Astrocyte (in vitro differentiated cells and primary cell): ENCODE results near the gene AK5. TPM values are rescaled to one million over a fixed set of nuclear protein-coding genes. Genes with fewer than 3 reads are reported as not detected.

Source experiments
- DNase-seq: peaks from one replicate; pipeline ENCODE4 v3.0.0-alpha.2; 2010; ENCODE audit warnings: low read depth
- FAIRE-seq: peaks from 2 replicates; lab custom pipeline; 2011; peaks lifted over from hg19 to GRCh38; lab: Jason Lieb, UNC
- H2AFZ ChIP-seq: 2 replicates; pipeline ENCODE4 v1.6.0; 2012; ENCODE audit warnings: low read depth, low read length, inconsistent platforms
- H3K27ac ChIP-seq: 2 replicates; pipeline ENCODE4 v1.5.1; 2011; ENCODE audit warnings: low read depth, low read length, inconsistent platforms
- H3K27me3 ChIP-seq: 2 replicates; pipeline ENCODE4 v1.6.0; 2011; ENCODE audit warnings: low read length, inconsistent platforms; ENCODE audit not compliant: insufficient read depth
- H3K36me3 ChIP-seq: 2 replicates; pipeline ENCODE4 v1.5.1; 2011; ENCODE audit warnings: low read length, inconsistent platforms; ENCODE audit not compliant: insufficient read depth
- H3K4me1 ChIP-seq: 2 replicates; pipeline ENCODE4 v1.5.1; 2011; ENCODE audit warnings: low read length, inconsistent platforms; ENCODE audit not compliant: insufficient read depth
- H3K4me2 ChIP-seq: 2 replicates; pipeline ENCODE4 v1.6.0; 2012; ENCODE audit warnings: low read length, inconsistent platforms
- H3K4me3 ChIP-seq: 2 replicates; pipeline ENCODE4 v1.5.1; 2011; ENCODE audit warnings: low read depth, mild to moderate bottlenecking, low read length, inconsistent platforms; ENCODE audit not compliant: insufficient read depth
- H3K79me2 ChIP-seq: 2 replicates; pipeline ENCODE4 v1.6.0; 2012; ENCODE audit warnings: mild to moderate bottlenecking, low read length, inconsistent platforms; ENCODE audit not compliant: insufficient read depth
- H3K9ac ChIP-seq: 2 replicates; pipeline ENCODE4 v1.6.0; 2012; ENCODE audit warnings: mild to moderate bottlenecking, low read length, inconsistent platforms
- H3K9me3 ChIP-seq: 2 replicates; pipeline ENCODE4 v1.5.1; 2012; ENCODE audit warnings: low read depth, mild to moderate bottlenecking, low read length, inconsistent platforms; ENCODE audit not compliant: insufficient read depth
- H4K20me1 ChIP-seq: 2 replicates; pipeline ENCODE4 v1.6.0; 2012; ENCODE audit warnings: low read length, inconsistent platforms; ENCODE audit not compliant: insufficient read depth
- H3K27ac Mint-ChIP-seq: one replicate; pipeline ENCODE4 v1.8.0; 2021; ENCODE audit warnings: mild to moderate bottlenecking, mixed read lengths; ENCODE audit not compliant: unreplicated experiment
- H3K27me3 Mint-ChIP-seq: one replicate; pipeline ENCODE4 v1.8.0; 2021; ENCODE audit warnings: low read depth, mixed read lengths; ENCODE audit not compliant: unreplicated experiment
- H3K36me3 Mint-ChIP-seq: one replicate; pipeline ENCODE4 v1.8.0; 2021; ENCODE audit warnings: low read depth, mixed read lengths; ENCODE audit not compliant: unreplicated experiment
- H3K4me1 Mint-ChIP-seq: one replicate; pipeline ENCODE4 v1.8.0; 2021; ENCODE audit warnings: low read depth, mixed read lengths; ENCODE audit not compliant: unreplicated experiment
- H3K4me3 Mint-ChIP-seq: one replicate; pipeline ENCODE4 v1.8.0; 2021; ENCODE audit warnings: mild to moderate bottlenecking, moderate library complexity, mixed read lengths; ENCODE audit not compliant: unreplicated experiment
- H3K9me3 Mint-ChIP-seq: one replicate; pipeline ENCODE4 v1.8.0; 2021; ENCODE audit warnings: mild to moderate bottlenecking, mixed read lengths; ENCODE audit not compliant: unreplicated experiment
- CTCF ChIP-seq: IDR thresholded peaks from 2 replicates; pipeline ENCODE4 v1.5.1; 2011; ENCODE audit warnings: low read depth, mild to moderate bottlenecking, inconsistent platforms, low read length, moderate library complexity; ENCODE audit not compliant: insufficient read depth
- EZH2 ChIP-seq: IDR thresholded peaks from 2 replicates; pipeline ENCODE4 v1.6.1; 2012; ENCODE audit warnings: mild to moderate bottlenecking, low read length, inconsistent platforms; ENCODE audit not compliant: insufficient read depth
- total RNA-seq: library from RNA; stranded (reverse); gene quantifications from 2 replicates; pipeline ENCODE4 v1.2.1, GENCODE V29; 2021

AK5 gene
- total RNA-seq, 1 donor from 2014 or later: 4.4 TPM

DNA sequence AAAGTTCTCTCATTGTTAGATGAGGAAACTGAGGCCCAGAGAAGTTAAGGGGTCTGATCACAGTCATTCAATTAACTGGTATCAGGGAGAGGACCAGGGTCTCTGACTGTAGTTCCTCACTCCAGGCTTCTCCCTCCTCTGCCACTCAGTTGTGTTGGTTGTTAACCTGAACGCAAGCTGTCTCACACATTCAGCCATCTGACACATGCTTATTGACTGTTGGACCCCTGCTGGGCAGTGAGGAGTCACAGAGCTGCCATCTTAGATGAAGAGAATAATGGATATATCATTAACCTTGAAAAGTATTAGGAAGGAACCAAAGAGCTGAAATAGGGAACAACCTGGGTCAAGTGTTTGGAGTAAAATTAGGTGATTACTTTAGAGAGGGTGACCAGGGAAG, 205.8 kb downstream of the AK5 start:
- no peaks in the 10 kb centered on the region for H3K9me3 Mint-ChIP-seq
- H3K4me3 ChIP-seq: no peak overlapping the region
- H3K27me3 Mint-ChIP-seq: no peaks in the 10 kb centered on the region
- peaks cover 3% of the 10 kb centered on the region for H3K4me1 Mint-ChIP-seq
- no peaks in the 10 kb centered on the region for H3K36me3 Mint-ChIP-seq
- H3K4me3 Mint-ChIP-seq: no peak overlapping the region
- no peak overlapping the region for H3K27ac ChIP-seq
- no peaks in the 10 kb centered on the region for H3K9me3 ChIP-seq
- H3K27ac Mint-ChIP-seq: no peak overlapping the region
- no peaks in the 10 kb centered on the region for H3K79me2 ChIP-seq
- H3K4me1 ChIP-seq: no peaks in the 10 kb centered on the region
- no peak for DNase-seq
- no peaks in the 10 kb centered on the region for H3K27me3 ChIP-seq
- FAIRE-seq: no peak
- no peak for TF ChIP-seq CTCF
- TF ChIP-seq EZH2: no peak
- H3K36me3 ChIP-seq: no peaks in the 10 kb centered on the region
- no peak overlapping the region for H2AFZ ChIP-seq
- H4K20me1 ChIP-seq: no peaks in the 10 kb centered on the region
- H3K9ac ChIP-seq: no peak overlapping the region
- H3K4me2 ChIP-seq: no peak overlapping the region

- no peaks in the 10 kb centered on the region for H4K20me1 ChIP-seq
- Mint-ChIP-seq H3K4me3 (no peak overlapping the region), H3K27me3 (no peaks in the 10 kb centered on the region), H3K36me3 (no peaks in the 10 kb centered on the region), H3K4me1 (peaks cover 3% of the 10 kb centered on the region), H3K9me3 (no peaks in the 10 kb centered on the region), H3K27ac (no peak overlapping the region)
- no peak overlapping the region for H3K4me3 ChIP-seq
- no peak overlapping the region for H3K27ac ChIP-seq
- no peaks in the 10 kb centered on the region for H3K79me2 ChIP-seq
- no peak overlapping the region for H3K9ac ChIP-seq
- no peaks in the 10 kb centered on the region for H3K36me3 ChIP-seq
- TF ChIP-seq EZH2 (no peak), CTCF (no peak)
- DNase-seq (peak; percentile 63), FAIRE-seq (no peak)
- no peaks in the 10 kb centered on the region for H3K9me3 ChIP-seq
- H3K4me1 ChIP-seq: no peaks in the 10 kb centered on the region
- H3K27me3 ChIP-seq: no peaks in the 10 kb centered on the region
- H2AFZ ChIP-seq: no peak overlapping the region
- H3K4me2 ChIP-seq: no peak overlapping the region
Observed at GRCh38 chr1:77489910-77490309, 208.1 kb downstream of the AK5 start.

- H3K4me3 ChIP-seq: no peak overlapping the region
- Mint-ChIP-seq H3K27ac (no peak overlapping the region), H3K9me3 (peaks cover 11% of the 10 kb centered on the region), H3K4me3 (no peak overlapping the region), H3K27me3 (no peaks in the 10 kb centered on the region), H3K36me3 (no peaks in the 10 kb centered on the region), H3K4me1 (peaks cover 3% of the 10 kb centered on the region)
- no peak for TF ChIP-seq EZH2
- no peak for TF ChIP-seq CTCF
- no peak overlapping the region for H2AFZ ChIP-seq
- H3K9me3 ChIP-seq: no peaks in the 10 kb centered on the region
- H3K36me3 ChIP-seq: no peaks in the 10 kb centered on the region
- no peaks in the 10 kb centered on the region for H4K20me1 ChIP-seq
- H3K27me3 ChIP-seq: no peaks in the 10 kb centered on the region
- H3K9ac ChIP-seq: no peak overlapping the region
- no peak overlapping the region for H3K4me2 ChIP-seq
- no peak overlapping the region for H3K27ac ChIP-seq
- H3K4me1 ChIP-seq: no peaks in the 10 kb centered on the region
- FAIRE-seq (no peak), DNase-seq (no peak)
- H3K79me2 ChIP-seq: no peaks in the 10 kb centered on the region
Observed at GRCh38 chr1:77494026-77494425, 212.2 kb downstream of the AK5 start.
